ENCODE results near the gene TKFC. TPM values are rescaled to one million over a fixed set of nuclear protein-coding genes. Genes with fewer than 3 reads are reported as not detected.
A peak's percentile ranks its signal among the peaks of the same experiment; 100 is the strongest.

The TKFC gene
- total RNA-seq = 10 to 100 TPM; 15.7 to 47.7 TPM
- polyA plus RNA-seq = 100 to 1,000 TPM in 1 of 2 donors, 10 to 100 TPM in 1; 59.2 to 134 TPM

GRCh38 chr11:61332797-61333549 lies at the start of gene TKFC, which contains the start of gene DDB1:
Gene TKFC, plus strand, starts transcription at chr11:61333228. Its CDS starts 1,501 bp downstream, at chr11:61334729.
Gene DDB1, minus strand, starts transcription at chr11:61333105. Its CDS starts 137 bp downstream, at chr11:61332968.
- Histone ChIP-seq H3K27me3 (ENCODE audit: control insufficient read depth in 4 of 4, insufficient read depth in 4 of 4, low read length in 3 of 4) (no peaks in the 10 kb centered on the region), H3K4me3 (ENCODE audit: low read depth in 1 of 3, low read length in 3 of 3) (peak within 1 kb of the TSS; percentile 81 to 93 (median 88)), H3K9me3 (ENCODE audit: control insufficient read depth in 4 of 4, low read length in 3 of 4) (no peaks in the 10 kb centered on the region), H3K9ac (ENCODE audit: low read depth in 1 of 2, low read length in 2 of 2) (peak within 1 kb of the TSS; percentile 87 to 90), H3K36me3 (ENCODE audit: control insufficient read depth in 4 of 4, insufficient read depth in 3 of 4, low read depth in 1 of 4, low read length in 3 of 4) (peaks cover 0 to 18% (median 11%) of the 10 kb centered on the region in 4 donors), H3K4me1 (ENCODE audit: control insufficient read depth in 4 of 4, insufficient read depth in 4 of 4, low read length in 3 of 4) (peaks cover 3 to 47% (median 37%) of the 10 kb centered on the region in 4 donors), H3K27ac (ENCODE audit: low read depth in 1 of 2, low read length in 2 of 2) (peak within 1 kb of the TSS; percentile 83 to 94)
- WGBS = under 1% methylated on average over 81 of the region's 81 CpGs
- TF ChIP-seq HNF4G (IDR thresholded peaks at IDR 0.05) (no peak), NR2F2 (IDR thresholded peaks at IDR 0.05) (no peak), YY1 (IDR thresholded peaks at IDR 0.05) (peak; percentile 67), MAX (IDR thresholded peaks at IDR 0.05) (peak; percentile 52), EGR1 (IDR thresholded peaks at IDR 0.05; ENCODE audit: low read depth in 2 of 2) (no peak), REST (IDR thresholded peaks at IDR 0.05) (peak; percentile 42), FOXA2 (IDR thresholded peaks at IDR 0.05) (no peak), CTCF (IDR thresholded peaks at IDR 0.05; ENCODE audit: low read depth, low read length, missing input control) (no peak), RXRA (IDR thresholded peaks at IDR 0.05) (peak; percentile 35 to 55), TAF1 (conservative IDR thresholded peaks at IDR 0.05) (no peak), HNF4A (conservative IDR thresholded peaks at IDR 0.05) (peak in 1 of 2 donors; percentile 19), RAD21 (IDR thresholded peaks at IDR 0.05) (peak; percentile 27 to 38), GABPA (IDR thresholded peaks at IDR 0.05 in 1 of 2, conservative IDR thresholded peaks at IDR 0.05 in 1 of 2) (peak in 1 of 2 donors; percentile 84), SP1 (IDR thresholded peaks at IDR 0.05) (no peak), JUND (IDR thresholded peaks at IDR 0.05) (no peak), FOXA1 (IDR thresholded peaks at IDR 0.05) (no peak), ZBTB33 (IDR thresholded peaks at IDR 0.05) (no peak)
- TF ChIP-seq, protein P1, sequence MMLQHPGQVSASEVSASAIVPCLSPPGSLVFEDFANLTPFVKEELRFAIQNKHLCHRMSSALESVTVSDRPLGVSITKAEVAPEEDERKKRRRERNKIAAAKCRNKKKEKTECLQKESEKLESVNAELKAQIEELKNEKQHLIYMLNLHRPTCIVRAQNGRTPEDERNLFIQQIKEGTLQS (IDR thresholded peaks at IDR 0.05) = no peak
- peak; percentile 94 for DNase-seq (ENCODE audit: low spot score)
